ENCODE data around the gene ANKRD34A. TPM values are rescaled to one million over a fixed set of nuclear protein-coding genes. Genes with fewer than 3 reads are reported as not detected.

Gene ANKRD34A
- total and polyA plus RNA-seq, 2 of the 13 experiments (the other 11 are each of a cell fraction or from before 2014, with no cell fraction given) = 0.05 to 0.07 TPM

GRCh38 chr1:145964328-145965118, at the start of gene ANKRD34A, which contains the start of gene POLR3GL (continued):
- no peak for TF ChIP-seq BCLAF1 (IDR thresholded peaks at IDR 0.05)
- no peak for TF ChIP-seq POLR2AphosphoS2 (IDR thresholded peaks at IDR 0.05; ENCODE audit: low read depth, low read length)
- TF ChIP-seq POLR2AphosphoS5 (IDR thresholded peaks at IDR 0.05; ENCODE audit: low read depth, low read length) = peak; percentile 93
- no peak for TF ChIP-seq ZNF326 (CRISPR knock-in tag; IDR thresholded peaks at IDR 0.05; ENCODE audit: borderline replicate concordance)
- no peak for TF ChIP-seq ZNF740 (CRISPR knock-in tag; IDR thresholded peaks at IDR 0.05)
- no peak for TF ChIP-seq TCF12 (IDR thresholded peaks at IDR 0.05)
- TF ChIP-seq TCF12 (CRISPR knock-in tag; IDR thresholded peaks at IDR 0.05) = 0 out of 2 replicates have a peak, but pooled peaks have one; percentile 36
- TF ChIP-seq CREB3 (CRISPR knock-in tag; IDR thresholded peaks at IDR 0.05) = no peak
- TF ChIP-seq ZBTB37 (CRISPR knock-in tag; IDR thresholded peaks at IDR 0.05) = no peak
- TF ChIP-seq ZFP1 (CRISPR knock-in tag; IDR thresholded peaks at IDR 0.05) = no peak
- TF ChIP-seq HIVEP1 (CRISPR knock-in tag; IDR thresholded peaks at IDR 0.05) = peak; percentile 47; the same call in 1 of the 2 replicates
- no peak for TF ChIP-seq TBX3 (IDR thresholded peaks at IDR 0.05; ENCODE audit: borderline replicate concordance)
- TF ChIP-seq DNMT3B (CRISPR knock-in tag; conservative IDR thresholded peaks at IDR 0.05) = no peak
- no peak for TF ChIP-seq MAF1 (CRISPR knock-in tag; IDR thresholded peaks at IDR 0.05; ENCODE audit: borderline replicate concordance)
- no peak; the same call in none of the 2 replicates for TF ChIP-seq HDAC2 (CRISPR knock-in tag; IDR thresholded peaks at IDR 0.05)
- no peak for TF ChIP-seq ARNT (IDR thresholded peaks at IDR 0.05)
- no peak for TF ChIP-seq PCBP2 (optimal IDR thresholded peaks at IDR 0.05; ENCODE audit: low read depth, low read length, poor library complexity, severe bottlenecking)
- no peak for TF ChIP-seq ZNF367 (CRISPR knock-in tag; IDR thresholded peaks at IDR 0.05; ENCODE audit: borderline replicate concordance)
